Suppressor macrophage treated with lipopolysaccharide for 4 hours (primary cell): ENCODE data around the gene B4GALT2.

Experiments
- DNase-seq: peaks from one replicate; pipeline ENCODE4 v3.0.0-alpha.2; 2020

The B4GALT2 gene

GRCh38 chr1:43971336-43971980, 7.6 kb upstream of the B4GALT2 start:
- no peak for DNase-seq

GRCh38 chr1:43973981-43974442, 5.0 kb upstream of the B4GALT2 start:
- DNase-seq = no peak

GRCh38 chr1:43974443-43975248, 4.4 kb upstream of the B4GALT2 start, which contains the start of gene ATP6V0B:
ATP6V0B (plus strand) TSS chr1:43974960; CDS start chr1:43975041, 81 bp downstream.
- peak; percentile 98 for DNase-seq

- peak; percentile 88 for DNase-seq
These were observed 3.6 kb upstream of the B4GALT2 start for GRCh38 chr1:43975249-43975961.

GRCh38 chr1:43976045-43976444, 3.0 kb upstream of the B4GALT2 start:
- no peak for DNase-seq

GRCh38 chr1:43976890-43977289, 2.1 kb upstream of the B4GALT2 start:
- no peak for DNase-seq

- DNase-seq = peak; percentile 27
These were observed 1.4 kb upstream of the B4GALT2 start for GRCh38 chr1:43977376-43978263.

- DNase-seq = peak; percentile 7
These were observed 803 bp upstream of the B4GALT2 start for GRCh38 chr1:43978264-43978550.

- DNase-seq = no peak
These were observed 184 bp downstream of the B4GALT2 start for GRCh38 chr1:43979261-43979527.

GRCh38 chr1:43979528-43980254, 681 bp downstream of the B4GALT2 start:
- peak; percentile 14 for DNase-seq

- no peak for DNase-seq
These were observed 1.5 kb downstream of the B4GALT2 start for GRCh38 chr1:43980255-43981134.

- DNase-seq = no peak
These were observed 2.1 kb downstream of the B4GALT2 start for GRCh38 chr1:43981135-43981491.

GRCh38 chr1:43981636-43982035, 2.6 kb downstream of the B4GALT2 start:
- DNase-seq = no peak

- DNase-seq = no peak
These were observed 3.2 kb downstream of the B4GALT2 start for GRCh38 chr1:43982241-43982640.

GRCh38 chr1:43982808-43983207, 3.8 kb downstream of the B4GALT2 start:
- peak; percentile 50 for DNase-seq

- DNase-seq = no peak
These were observed 4.4 kb downstream of the B4GALT2 start for GRCh38 chr1:43983253-43983899.

GRCh38 chr1:43984855-43985254, 5.8 kb downstream of the B4GALT2 start:
- DNase-seq = no peak

GRCh38 chr1:43985984-43986595, 7.1 kb downstream of the B4GALT2 start:
- DNase-seq = no peak

- DNase-seq = no peak
These were observed 7.7 kb downstream of the B4GALT2 start for GRCh38 chr1:43986712-43987111.

GRCh38 chr1:43987159-43987902, 8.3 kb downstream of the B4GALT2 start:
- no peak for DNase-seq
